Endothelial cell of umbilical vein (primary cell): ENCODE results near the gene RAD51B. TPM values are rescaled to one million over a fixed set of nuclear protein-coding genes. Genes with fewer than 3 reads are reported as not detected.
A peak's percentile ranks its signal among the peaks of the same experiment; 100 is the strongest.

ENCODE experiments used
- BruUV-seq: library from RNA; stranded (reverse); fragments of 400-500 nt; replicated peaks from 2 replicates; lab custom pipeline; 2021; lab: Mats Ljungman, UMichigan
- CTCF ChIA-PET: fragments of 300-600, 350-600 bp; sonication (Branson Sonifier 250); formaldehyde crosslinking; loops from one replicate; lab custom pipeline; 2021; ENCODE audit warnings: antibody characterized with exemption, inconsistent platforms; lab: Charles Lee
- POLR2A ChIA-PET: fragments of 300-600, 350-600 bp; sonication (Branson Sonifier 250); formaldehyde crosslinking; loops from one replicate; lab custom pipeline; 2021; ENCODE audit warnings: antibody characterized with exemption, inconsistent platforms; lab: Charles Lee
- DNase-seq: peaks from one replicate; pipeline ENCODE4 v3.0.0-alpha.2; 2011; ENCODE audit warnings: low read depth, low spot score
- FAIRE-seq: peaks from 2 replicates; lab custom pipeline; 2011; peaks lifted over from hg19 to GRCh38; lab: Jason Lieb, UNC
- H2AFZ ChIP-seq: 2 replicates; pipeline ENCODE4 v1.6.0; 2012; ENCODE audit warnings: low read depth, low read length, control low read depth, inconsistent platforms
- H3K27ac ChIP-seq: 2 replicates; pipeline ENCODE4 v1.5.1; 2011; ENCODE audit warnings: low read depth, mild to moderate bottlenecking, control low read depth, low read length, moderate library complexity; ENCODE audit not compliant: insufficient read depth
- H3K27me3 ChIP-seq, 2 experiments: 2 replicates each; pipeline versions ENCODE4 v1.6.0 to v1.6.1; 2011; ENCODE audit warnings: low read length in 2 of 2, mixed read lengths in 1 of 2; ENCODE audit not compliant: control insufficient read depth in 2 of 2, insufficient read depth in 2 of 2
- H3K36me3 ChIP-seq, 2 experiments: 2 replicates in 1 of 2; 3 replicates in 1 of 2; pipeline ENCODE4 v1.5.1; 2011; ENCODE audit warnings: low read length in 2 of 2, mild to moderate bottlenecking in 1 of 2, moderate library complexity in 1 of 2; ENCODE audit not compliant: control insufficient read depth in 2 of 2, insufficient read depth in 2 of 2; ENCODE audit errors: extremely low read depth in 1 of 2
- H3K4me1 ChIP-seq: 3 replicates; pipeline ENCODE4 v1.5.1; 2011; ENCODE audit warnings: mild to moderate bottlenecking, low read length; ENCODE audit not compliant: control insufficient read depth, insufficient read depth; ENCODE audit errors: extremely low read depth
- H3K4me2 ChIP-seq: 2 replicates; pipeline ENCODE4 v1.6.1; 2011; ENCODE audit warnings: low read length, control low read depth, mixed read lengths; ENCODE audit not compliant: insufficient read depth
- H3K4me3 ChIP-seq, 3 experiments: fragments of 200-600 bp in 1 of 3; sonication (generic), shearing (Covaris generic) in 1 of 3; replicated peaks in 1 of 3; 2 replicates each; pipeline ENCODE4 v1.5.1; 2011 to 2016; ENCODE audit warnings: control low read depth in 3 of 3, low read length in 3 of 3, mild to moderate bottlenecking in 2 of 3, inconsistent platforms in 1 of 3, low read depth in 1 of 3, moderate library complexity in 1 of 3; ENCODE audit not compliant: insufficient read depth in 1 of 3
- H3K79me2 ChIP-seq: 2 replicates; pipeline ENCODE4 v1.6.0; 2012; ENCODE audit warnings: low read length, inconsistent platforms; ENCODE audit not compliant: control insufficient read depth, insufficient read depth
- H3K9ac ChIP-seq: replicated peaks from 2 replicates; pipeline ENCODE3; 2011; ENCODE audit warnings: low read length, control low read depth; ENCODE audit not compliant: insufficient read depth; ENCODE audit errors: extremely low read depth
- H3K9me1 ChIP-seq: replicated peaks from 3 replicates; pipeline ENCODE4 v1.6.0; 2011; ENCODE audit warnings: mild to moderate bottlenecking, low read length; ENCODE audit not compliant: control insufficient read depth, insufficient read depth; ENCODE audit errors: extremely low read depth
- H3K9me3 ChIP-seq: replicated peaks from 2 replicates; pipeline ENCODE4 v1.5.1; 2012; ENCODE audit warnings: low read length, inconsistent platforms; ENCODE audit not compliant: control insufficient read depth, insufficient read depth
- H4K20me1 ChIP-seq: replicated peaks from 2 replicates; pipeline ENCODE3; 2011; ENCODE audit warnings: mild to moderate bottlenecking, low read length; ENCODE audit not compliant: control insufficient read depth, insufficient read depth; ENCODE audit errors: extremely low read depth
- EZH2 ChIP-seq: IDR thresholded peaks from 2 replicates; pipeline ENCODE4 v1.6.1; 2012; ENCODE audit warnings: borderline replicate concordance, low read depth, mild to moderate bottlenecking, moderate library complexity, low read length, inconsistent platforms; ENCODE audit not compliant: severe bottlenecking
- GATA2 ChIP-seq: IDR thresholded peaks from 2 replicates; pipeline ENCODE4 v1.7.0; 2011; ENCODE audit warnings: low read depth, mild to moderate bottlenecking, moderate library complexity, mixed read lengths, low read length; ENCODE audit not compliant: insufficient read length, insufficient read depth
- JUN ChIP-seq: IDR thresholded peaks from 2 replicates; pipeline ENCODE4 v1.6.1; 2011; ENCODE audit warnings: borderline replicate concordance, low read depth; ENCODE audit not compliant: insufficient read length, insufficient read depth
- MYC ChIP-seq: IDR thresholded peaks from one replicate; pipeline ENCODE4 v1.6.1; 2011; ENCODE audit warnings: mild to moderate bottlenecking, low read depth, low read length
- dilution Hi-C: fragments of 300-500 bp; cut with MboI; formaldehyde crosslinking; loops from one replicate; pipeline ENCODE4 v1.15.0; 2019; ENCODE audit warnings: low sequenced_read_pairs; ENCODE audit not compliant: extremely low pct_ligation_motif_present
- intact Hi-C: fragments of 100-400 bp; cut with micrococcal nuclease; formaldehyde crosslinking; loops from one replicate; pipeline ENCODE4 v1.10.0; 2022
- polyA plus RNA-seq, 4 experiments: library from polyadenylated mRNA; depleted of rRNA in 3 of 4; stranded (reverse) in 3 of 4; unstranded in 1 of 4; fragments of >200 nt; gene quantifications; 2 replicates each; pipeline versions ENCODE4 v1.2.1 to v1.2.3, GENCODE V29; 2011 to 2012; ENCODE audit warnings: missing spikeins in 1 of 4
- total RNA-seq: library from RNA; stranded (reverse); gene quantifications from 2 replicates; pipeline ENCODE4 v1.2.3, GENCODE V29; 2021
- TF ChIP-seq, protein P1 (sequence below), 2 donors: IDR thresholded peaks; 1 replicate in 1 of 2; 2 replicates in 1 of 2; pipeline ENCODE4 v1.5.1; 2011; ENCODE audit warnings: low read length in 2 of 2, mild to moderate bottlenecking in 2 of 2, moderate library complexity in 2 of 2, control low read depth in 1 of 2, inconsistent platforms in 1 of 2, low read depth in 1 of 2; ENCODE audit not compliant: insufficient read depth in 1 of 2; ENCODE audit errors: extremely low read depth in 1 of 2
- TF ChIP-seq, protein P2 (sequence below): IDR thresholded peaks from 2 replicates; pipeline ENCODE4 v1.6.1; 2011; ENCODE audit not compliant: insufficient read depth, insufficient read length

RAD51B gene
- total and polyA plus RNA-seq, 2 donors (not counting 3 experiments of a cell fraction or from before 2014, with no cell fraction given) = 3.9 to 19.0 TPM

DNA sequence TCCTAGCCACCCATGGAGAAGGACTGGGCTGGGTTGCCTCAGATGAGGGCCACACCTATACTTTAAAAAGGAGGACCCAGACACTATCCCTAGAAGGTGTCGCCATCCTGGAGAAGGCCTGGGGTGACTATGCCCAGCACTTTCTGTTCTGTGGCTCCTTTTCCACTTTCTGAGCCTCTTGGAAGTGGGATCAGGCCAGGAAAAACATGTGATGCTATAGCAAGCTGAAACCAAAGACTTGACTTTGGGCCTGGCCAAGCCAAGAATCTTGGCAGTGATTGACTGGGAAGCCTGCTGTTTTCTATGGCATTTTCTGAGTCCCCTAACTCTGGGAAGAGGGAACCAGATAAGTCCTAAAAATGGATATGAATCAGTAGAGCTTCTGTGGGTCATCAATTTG is 641.0 kb downstream of the RAD51B start:
- Histone ChIP-seq H2AFZ (no peak overlapping the region), H3K4me1 (peaks cover 46% of the 10 kb centered on the region), H3K9ac (no peak overlapping the region), H3K36me3 (no peaks in the 10 kb centered on the region), H3K27ac (peak overlapping the region; percentile 1), H3K9me1 (no peaks in the 10 kb centered on the region), H3K9me3 (no peaks in the 10 kb centered on the region), H3K27me3 (no peaks in the 10 kb centered on the region), H3K4me2 (no peak overlapping the region), H3K79me2 (no peaks in the 10 kb centered on the region), H3K4me3 (no peak overlapping the region), H4K20me1 (no peaks in the 10 kb centered on the region)
- FAIRE-seq (peak; percentile 18), DNase-seq (peak; percentile 24)
- POLR2A ChIA-PET = interaction anchor here (1.6 kb wide), 1 partner anchor 333 kb away, joined by 6 read pairs; the partner anchor contains the start of gene ZFP36L1
- TF ChIP-seq EZH2 = no peak
- TF ChIP-seq, protein P1, sequence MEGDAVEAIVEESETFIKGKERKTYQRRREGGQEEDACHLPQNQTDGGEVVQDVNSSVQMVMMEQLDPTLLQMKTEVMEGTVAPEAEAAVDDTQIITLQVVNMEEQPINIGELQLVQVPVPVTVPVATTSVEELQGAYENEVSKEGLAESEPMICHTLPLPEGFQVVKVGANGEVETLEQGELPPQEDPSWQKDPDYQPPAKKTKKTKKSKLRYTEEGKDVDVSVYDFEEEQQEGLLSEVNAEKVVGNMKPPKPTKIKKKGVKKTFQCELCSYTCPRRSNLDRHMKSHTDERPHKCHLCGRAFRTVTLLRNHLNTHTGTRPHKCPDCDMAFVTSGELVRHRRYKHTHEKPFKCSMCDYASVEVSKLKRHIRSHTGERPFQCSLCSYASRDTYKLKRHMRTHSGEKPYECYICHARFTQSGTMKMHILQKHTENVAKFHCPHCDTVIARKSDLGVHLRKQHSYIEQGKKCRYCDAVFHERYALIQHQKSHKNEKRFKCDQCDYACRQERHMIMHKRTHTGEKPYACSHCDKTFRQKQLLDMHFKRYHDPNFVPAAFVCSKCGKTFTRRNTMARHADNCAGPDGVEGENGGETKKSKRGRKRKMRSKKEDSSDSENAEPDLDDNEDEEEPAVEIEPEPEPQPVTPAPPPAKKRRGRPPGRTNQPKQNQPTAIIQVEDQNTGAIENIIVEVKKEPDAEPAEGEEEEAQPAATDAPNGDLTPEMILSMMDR (IDR thresholded peaks at IDR 0.05; ENCODE audit: extremely low read depth in 1 of 2, insufficient read depth in 1 of 2, low read depth in 1 of 2, low read length in 2 of 2) = no peak
- TF ChIP-seq, protein P2, sequence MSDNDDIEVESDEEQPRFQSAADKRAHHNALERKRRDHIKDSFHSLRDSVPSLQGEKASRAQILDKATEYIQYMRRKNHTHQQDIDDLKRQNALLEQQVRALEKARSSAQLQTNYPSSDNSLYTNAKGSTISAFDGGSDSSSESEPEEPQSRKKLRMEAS = no peak
- no peak for TF ChIP-seq JUN
- no peak for TF ChIP-seq MYC
- no peak for TF ChIP-seq GATA2
- intact Hi-C loops = no loop called here
- CTCF ChIA-PET = interaction anchor here (0.7 to 2.1 kb wide), 6 partner anchors 9 to 356 kb away, joined by 3 to 6 read pairs (median 4); partner anchors contain the start of gene ZFP36L1
- BruUV-seq = no TSS peak
- dilution Hi-C loops = no loop called here
